ENCODE results near the gene CA14.
"Not testable (repeated sequence)": the region's sequence is repeated elsewhere in the genome, so short reads cannot be mapped to it uniquely, and the experiment has no call there.

Gene CA14

DNA sequence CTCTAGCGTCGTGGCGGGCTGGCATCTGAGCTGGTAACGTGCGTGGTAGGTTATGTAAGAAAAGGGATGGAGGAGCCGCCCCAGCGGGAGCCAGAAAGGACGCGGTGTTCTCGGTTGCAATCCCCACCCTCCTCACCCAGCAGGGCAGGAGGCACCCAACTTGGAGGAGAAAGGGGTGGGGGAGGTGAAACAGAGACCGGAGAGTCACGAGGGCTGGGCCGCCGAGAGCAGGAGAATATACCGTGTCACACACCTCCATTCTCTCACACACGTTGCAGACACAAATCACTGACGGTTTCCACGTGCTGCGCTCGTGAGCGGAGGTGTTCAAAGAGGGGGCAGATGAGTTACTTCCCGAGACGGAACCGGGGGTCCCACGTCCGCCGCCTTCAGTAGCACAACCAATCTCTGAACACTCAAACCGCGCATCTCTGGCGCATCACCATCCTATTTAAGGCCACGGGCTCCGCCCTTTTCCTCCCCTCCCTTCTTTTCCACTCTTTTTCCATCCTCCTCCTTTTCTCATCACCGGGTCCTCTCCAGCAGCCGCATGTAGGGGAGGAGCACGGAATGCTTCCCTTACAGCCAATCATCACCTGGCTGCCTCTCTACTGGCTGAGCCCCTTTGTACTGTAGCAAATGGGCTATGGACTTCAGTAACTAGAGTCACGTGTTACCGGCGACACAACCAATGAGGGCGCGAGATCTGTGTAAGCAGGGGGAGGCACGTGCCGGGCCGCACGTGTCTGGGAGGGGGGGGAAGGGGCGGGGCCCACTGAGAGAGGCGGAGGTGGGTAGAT lies 24.4 kb downstream of the CA14 start, which contains the start of gene CIART:
Gene CIART, plus strand, starts transcription at position 797 of the 800 bp plus-strand sequence. CDS start 714 bp downstream, outside the sequence.
- DNase-seq, result peak; percentile 96

DNA sequence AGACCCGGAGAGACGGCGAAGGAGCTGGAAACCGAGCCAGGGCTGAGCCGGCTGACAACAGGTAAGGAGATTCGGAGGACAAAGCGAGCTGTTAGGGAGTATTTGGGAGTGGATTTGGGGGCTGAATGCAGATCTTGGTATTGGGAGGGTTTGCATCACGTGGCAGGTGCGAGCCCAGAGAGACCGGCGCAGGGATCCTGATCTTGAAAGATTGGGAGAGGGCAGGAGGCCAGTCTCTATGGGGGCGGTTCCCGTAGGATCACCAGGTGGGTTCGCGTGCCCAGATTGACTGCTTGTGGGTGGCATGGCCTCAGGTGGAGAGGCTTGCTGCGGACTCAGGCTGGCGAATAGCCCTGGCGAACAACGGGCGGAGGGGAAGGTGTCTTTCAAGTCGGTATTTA lies 25.0 kb downstream of the CA14 start:
- no peak for DNase-seq

DNA sequence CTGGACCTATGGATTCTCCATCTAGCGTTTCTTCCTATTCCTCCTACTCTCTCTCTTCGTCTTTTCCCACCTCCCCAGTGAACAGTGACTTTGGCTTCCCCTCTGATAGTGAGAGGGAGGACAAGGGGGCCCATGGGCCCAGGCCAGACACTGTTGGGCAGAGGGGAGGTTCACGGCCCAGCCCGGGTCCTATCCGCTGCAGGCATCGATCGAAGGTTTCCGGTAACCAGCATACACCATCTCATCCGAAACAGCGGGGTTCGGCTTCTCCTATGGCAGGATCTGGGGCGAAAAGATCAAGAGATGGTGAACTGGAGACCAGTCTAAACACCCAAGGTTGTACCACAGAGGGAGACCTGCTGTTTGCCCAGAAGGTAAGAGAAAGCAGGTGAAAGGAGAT lies 25.7 kb downstream of the CA14 start:
- DNase-seq, result no peak

DNA sequence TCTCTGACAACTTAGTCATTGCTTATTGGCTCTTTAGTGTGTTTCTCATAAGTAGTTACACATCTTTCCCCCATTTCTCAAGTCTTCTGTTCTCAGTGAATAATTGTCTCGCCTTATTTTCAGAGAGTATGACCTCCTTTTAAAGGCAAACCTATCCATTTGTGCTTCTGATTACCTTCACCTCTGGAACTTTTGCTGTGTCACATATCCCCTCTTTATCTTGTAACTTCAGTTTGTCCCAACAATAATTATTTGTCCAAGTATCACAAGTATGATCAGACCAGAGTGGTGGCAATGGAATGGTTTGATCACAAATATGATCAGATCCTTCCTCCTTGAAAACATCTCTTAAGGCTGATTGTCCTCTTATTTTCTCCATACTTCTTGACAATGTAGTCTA lies 30.8 kb downstream of the CA14 start:
- no peak for DNase-seq

DNA sequence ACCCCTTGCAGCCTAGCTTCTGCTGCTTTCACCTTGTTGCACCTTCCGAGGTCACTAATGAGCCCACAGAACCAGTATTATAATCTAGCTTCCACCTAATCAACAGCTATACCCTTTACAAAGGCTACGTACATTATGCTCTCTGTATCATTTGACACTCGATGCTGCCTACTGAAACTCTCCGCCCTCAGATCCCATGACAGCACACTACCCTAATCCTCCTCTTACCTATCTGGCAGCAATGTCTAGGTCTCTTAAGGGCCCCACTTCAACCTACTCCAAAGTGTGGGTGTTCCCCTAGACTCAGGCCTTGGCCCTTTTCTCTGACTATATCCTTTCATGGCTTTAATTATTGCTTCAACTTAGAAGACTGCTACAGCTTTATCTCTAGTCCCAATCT lies 31.2 kb downstream of the CA14 start:
- no peak for DNase-seq

DNA sequence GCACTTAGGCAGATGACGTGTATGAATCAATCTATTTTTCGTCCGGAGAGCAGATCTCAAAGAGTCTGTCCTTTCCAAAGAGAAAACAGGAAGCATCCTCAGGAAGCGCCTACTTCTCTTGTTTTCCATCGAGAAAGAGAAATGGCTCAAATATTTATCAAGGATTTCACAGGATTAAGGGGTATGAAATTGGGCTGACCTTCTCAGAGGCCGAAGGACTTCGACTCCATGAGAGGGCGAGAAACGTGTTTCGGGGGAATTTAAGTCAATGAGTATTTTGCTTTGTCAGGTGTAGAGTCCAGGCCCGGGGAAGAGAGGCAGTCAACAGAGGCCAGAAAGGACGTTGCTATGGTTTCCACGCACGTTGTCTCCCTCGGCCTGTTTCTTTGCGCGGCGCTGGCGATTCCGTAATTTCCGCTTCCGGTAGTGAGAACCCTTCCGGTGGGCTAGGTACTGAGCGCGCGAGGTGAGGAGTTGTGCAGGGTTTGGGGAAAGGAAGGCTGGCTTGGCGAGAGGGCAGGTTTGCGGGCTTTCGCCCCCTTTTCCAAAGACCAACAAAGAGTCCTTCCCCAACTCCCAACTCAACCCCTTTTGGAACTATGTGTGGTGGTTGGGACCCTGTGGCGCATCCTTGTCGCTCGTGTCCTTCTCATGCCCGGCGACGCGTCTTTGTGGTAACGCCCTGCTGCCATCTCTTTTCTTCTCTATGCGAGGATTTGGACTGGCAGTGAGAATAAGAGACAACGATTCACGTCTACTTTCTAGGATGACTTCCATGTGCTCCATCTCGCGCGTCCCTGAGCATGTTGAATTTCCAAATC lies 36.1 kb downstream of the CA14 start, which contains the start of gene MRPS21:
Gene MRPS21, plus strand, starts transcription at position 429 of the 821 bp plus-strand sequence. CDS start 506 bp downstream, outside the sequence.
- DNase-seq, result peak; percentile 96

DNA sequence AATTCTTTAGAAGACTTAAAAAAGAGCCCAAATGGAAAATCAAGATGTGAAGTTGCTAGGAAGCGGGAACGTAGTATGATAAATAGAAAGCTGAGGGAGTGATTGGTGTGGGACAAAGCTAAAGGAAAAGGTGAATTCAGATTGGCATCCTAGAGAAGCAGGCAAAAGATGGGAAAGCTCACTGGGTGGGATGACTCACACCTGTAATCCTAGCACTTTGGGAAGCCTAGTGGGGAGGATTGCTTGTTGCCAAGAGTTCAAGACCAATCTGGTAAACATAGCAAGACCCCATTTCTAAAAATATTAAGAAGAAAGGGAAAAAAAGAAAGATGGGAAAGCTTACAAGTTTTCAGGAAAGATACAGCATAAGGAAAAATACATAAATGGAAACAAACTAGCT lies 37.9 kb downstream of the CA14 start:
- no peak for DNase-seq

DNA sequence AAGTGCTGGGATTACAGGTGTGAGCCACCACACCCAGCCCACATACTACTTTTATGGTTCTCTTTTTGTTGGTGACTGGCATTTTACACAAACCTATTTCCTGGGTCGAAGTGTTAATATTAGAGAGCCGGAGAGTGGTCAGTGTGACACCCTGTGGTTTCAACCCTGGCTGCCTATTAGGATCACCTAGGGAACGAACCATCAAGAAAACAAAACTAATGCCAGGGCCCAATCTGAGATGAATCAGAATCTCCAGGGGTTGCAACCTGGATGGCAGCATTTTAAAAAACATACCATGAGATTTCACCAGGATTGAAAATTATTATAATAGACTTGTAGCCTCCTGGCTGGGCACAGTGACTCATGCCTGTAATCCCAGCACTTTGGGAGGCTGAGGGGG lies 42.1 kb downstream of the CA14 start:
- DNase-seq, result no peak

DNA sequence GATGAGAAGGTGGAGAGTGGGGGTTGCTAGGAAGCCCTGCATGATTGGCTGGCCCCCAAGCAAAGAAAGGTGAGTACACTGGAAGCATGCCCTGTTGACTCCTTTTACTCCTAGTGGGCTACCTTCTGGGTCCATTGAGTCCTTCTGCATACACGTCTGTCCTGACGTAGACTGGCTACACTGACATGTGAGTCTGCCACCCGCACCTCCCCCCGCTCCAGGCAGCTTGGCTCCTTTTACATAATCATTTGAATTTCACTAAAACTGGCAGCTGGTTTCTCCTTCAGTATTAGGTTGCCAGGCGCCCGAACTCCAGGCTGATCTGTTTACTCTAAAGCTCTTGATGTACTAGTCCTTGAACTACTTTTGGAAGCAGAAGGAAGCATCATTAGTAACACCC lies 44.8 kb downstream of the CA14 start:
- no peak for DNase-seq

DNA sequence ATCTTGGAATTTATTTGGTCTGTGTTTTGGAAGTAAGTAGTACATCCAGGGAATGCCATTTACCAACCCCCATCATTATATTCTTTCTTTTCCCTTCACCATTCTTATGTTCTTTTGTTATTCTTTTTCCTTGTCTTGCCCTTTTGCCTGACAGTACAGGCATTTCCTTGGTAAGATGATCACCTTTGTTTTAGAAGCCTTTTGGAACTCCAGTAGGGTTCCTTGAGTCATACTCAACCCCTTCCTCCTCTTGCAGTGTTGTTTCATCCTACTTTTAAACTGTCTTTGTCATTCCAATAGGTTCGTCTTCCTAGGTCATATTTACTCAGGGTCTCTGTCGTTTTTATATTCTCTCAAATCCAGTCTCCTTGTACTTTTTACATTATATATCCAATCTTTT lies 45.3 kb downstream of the CA14 start:
- DNase-seq, result no peak

DNA sequence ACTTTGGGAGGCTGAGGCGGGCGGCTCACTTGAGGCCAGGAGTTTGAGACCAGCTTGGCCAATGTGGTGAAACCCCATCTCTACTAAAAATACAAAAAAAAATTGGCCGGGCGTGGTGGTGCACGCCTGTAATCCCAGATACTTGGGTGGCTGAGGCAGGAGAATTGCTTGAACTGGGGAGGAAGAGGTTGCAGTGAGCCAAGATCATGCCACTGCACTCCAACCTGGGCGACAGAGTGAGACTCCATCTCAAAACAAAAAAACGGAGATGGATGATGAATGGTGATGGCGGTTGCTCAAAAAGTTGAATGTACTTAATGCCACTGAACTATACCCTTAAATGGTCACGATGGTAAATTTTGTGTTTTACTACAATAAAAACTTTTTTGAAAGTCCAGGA lies 51.0 kb downstream of the CA14 start:
- not testable (repeated sequence) for DNase-seq

DNA sequence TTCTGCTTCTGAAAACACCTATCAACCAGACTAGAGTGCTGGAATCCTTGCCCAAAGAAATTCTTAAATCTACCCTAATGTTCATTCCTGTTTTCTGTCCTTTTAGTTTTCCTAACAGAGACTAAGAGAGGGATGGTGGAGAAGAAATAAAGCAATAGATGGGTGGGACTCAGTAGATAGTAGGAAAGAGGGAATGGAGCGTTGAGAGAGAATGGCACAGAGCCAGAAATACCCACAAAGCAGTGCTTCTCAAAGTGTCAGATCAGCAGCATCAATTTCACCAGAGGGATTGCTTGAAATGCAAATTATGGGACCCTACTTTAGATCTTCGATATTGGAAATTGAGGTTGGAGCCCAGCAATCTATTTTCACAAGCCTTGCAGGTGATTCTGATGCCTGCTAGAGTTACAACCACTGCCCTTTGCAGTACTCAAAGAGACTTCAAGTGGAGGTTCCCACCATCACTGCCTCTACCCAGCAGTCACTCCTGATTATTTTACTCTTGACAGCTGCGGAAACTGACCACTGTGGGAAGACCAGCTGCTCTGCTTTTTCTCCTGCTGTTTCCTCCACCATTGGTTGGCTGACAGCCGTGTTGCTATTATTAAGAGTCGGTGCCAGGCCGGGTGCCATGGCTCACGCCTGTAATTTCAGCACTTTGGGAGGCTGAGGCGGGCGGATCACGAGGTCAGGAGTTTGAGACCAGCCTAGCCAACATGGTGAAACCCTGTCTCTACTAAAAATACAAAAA lies 52.4 kb downstream of the CA14 start:
- peak; percentile 62 for DNase-seq

DNA sequence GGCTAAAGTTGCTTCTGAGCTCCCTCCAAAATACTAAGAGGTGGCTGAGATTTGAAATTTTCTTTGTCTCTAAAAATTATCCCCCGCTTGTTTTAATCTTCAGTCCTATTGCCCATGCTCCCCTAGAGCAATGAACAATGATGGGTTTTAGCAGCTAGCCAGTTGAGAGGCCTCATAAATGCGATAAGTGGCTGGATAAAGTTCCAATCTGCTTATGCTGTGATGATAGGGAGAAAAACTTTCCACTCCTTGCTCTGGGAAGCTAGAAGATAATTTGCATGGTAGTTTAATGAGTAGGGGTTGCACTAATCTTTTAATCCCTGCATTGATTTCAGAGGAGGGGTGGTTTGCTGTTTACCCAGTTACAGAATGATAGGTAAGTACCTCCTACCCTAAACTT lies 54.2 kb downstream of the CA14 start:
- DNase-seq, result no peak
